ENCODE results near the gene CERK.

GRCh38 chr22:46656856-46657654 lies 81.0 kb downstream of the CERK start:
- TF ChIP-seq CTCF (IDR thresholded peaks at IDR 0.05; ENCODE audit: insufficient read depth, low read length), result no peak
- TF ChIP-seq REST (IDR thresholded peaks at IDR 0.05; ENCODE audit: insufficient replicate concordance, low read depth), result no peak

Measured in HL-60 (cell line).